Mucosa of descending colon (tissue), 3 donors: ENCODE data around the gene SRSF4. TPM values are rescaled to one million over a fixed set of nuclear protein-coding genes. Genes with fewer than 3 reads are reported as not detected.
A peak's percentile ranks its signal among the peaks of the same experiment; 100 is the strongest.

ENCODE experiments used
- ATAC-seq: fragments of 200-7000 bp; cut with Tn5 transposase; one replicate; pipeline ENCODE4 v1.9.1; 2020; ENCODE audit warnings: mild to moderate bottlenecking, moderate library complexity
- DNase-seq, 3 donors: peaks; one replicate each; pipeline ENCODE4 v3.0.0-alpha.2; 2020
- H3K36me3 ChIP-seq: fragments of 200-600 bp; one replicate; pipeline ENCODE4 v1.8.0; 2021; ENCODE audit warnings: low read depth, mild to moderate bottlenecking
- H3K4me1 ChIP-seq: fragments of 200-600 bp; one replicate; pipeline ENCODE4 v1.8.0; 2021; ENCODE audit warnings: low read depth, mild to moderate bottlenecking
- H3K4me3 ChIP-seq: fragments of 200-600 bp; one replicate; pipeline ENCODE4 v1.8.0; 2021; ENCODE audit warnings: mild to moderate bottlenecking
- H3K9me3 ChIP-seq: fragments of 200-600 bp; one replicate; pipeline ENCODE4 v1.8.0; 2021; ENCODE audit warnings: mild to moderate bottlenecking
- intact Hi-C, 2 donors: fragments of 100-400 bp; cut with DNase I in 1 of 2; cut with micrococcal nuclease in 1 of 2; formaldehyde crosslinking; loops; one replicate each; pipeline versions ENCODE4 v1.11.0 to v1.11.1; 2022; cut with DNase I, micrococcal nuclease
- long read RNA-seq, 2 donors: library from polyadenylated mRNA; unstranded; transcript quantifications; one replicate each; pipeline ENCODE4 v2.0.0, GENCODE V29; 2019 to 2021
- total RNA-seq, 3 donors: library from RNA; stranded (reverse); fragmentation: NEBNext Ultra II Directional in 2 of 3; extraction: Animal tissue kit (Norgen Biotek cat#: 25700) in 2 of 3; gene quantifications; one replicate each; pipeline versions ENCODE4 v1.2.1 to v1.2.4, GENCODE V29; 2021 to 2023
- TF ChIP-seq, protein P1 (sequence below): fragments of 200-600 bp; IDR thresholded peaks from one replicate; pipeline ENCODE4 v1.8.0; 2022; ENCODE audit warnings: antibody characterized with exemption, mild to moderate bottlenecking
- donor health status: DM: no; HTN: no; CAD: no; lungs with moderate emphysema.
- donor health status: DM: no; HTN: no; CAD: no.
- donor health status: DM: no; HTN: yes; CAD: no.

Gene SRSF4
- total RNA-seq = 100 to 1,000 TPM in 1 of 3 donors, 10 to 100 TPM in 2; 63.7 to 140 (median 75.2) TPM
- long read RNA-seq, donor 1, transcript SRSF4-202 (5 exons, 1,264 nt) = minor isoform, 12 of 356 reads
- long read RNA-seq, donor 1, transcript SRSF4-201 (6 exons, 2,387 nt) = major isoform, 311 of 356 reads
- long read RNA-seq, donor 1, partial matches to known transcripts = 6 of 356 reads
- long read RNA-seq, donor 1, other reads (novel, unspliced or antisense) = 27 of 356 reads
- long read RNA-seq, donor 2, transcript SRSF4-201 (6 exons, 2,387 nt) = major isoform, 48 of 55 reads
- long read RNA-seq, donor 2, partial matches to known transcripts = 0 of 55 reads
- long read RNA-seq, donor 2, other reads (novel, unspliced or antisense) = 4 of 55 reads

DNA sequence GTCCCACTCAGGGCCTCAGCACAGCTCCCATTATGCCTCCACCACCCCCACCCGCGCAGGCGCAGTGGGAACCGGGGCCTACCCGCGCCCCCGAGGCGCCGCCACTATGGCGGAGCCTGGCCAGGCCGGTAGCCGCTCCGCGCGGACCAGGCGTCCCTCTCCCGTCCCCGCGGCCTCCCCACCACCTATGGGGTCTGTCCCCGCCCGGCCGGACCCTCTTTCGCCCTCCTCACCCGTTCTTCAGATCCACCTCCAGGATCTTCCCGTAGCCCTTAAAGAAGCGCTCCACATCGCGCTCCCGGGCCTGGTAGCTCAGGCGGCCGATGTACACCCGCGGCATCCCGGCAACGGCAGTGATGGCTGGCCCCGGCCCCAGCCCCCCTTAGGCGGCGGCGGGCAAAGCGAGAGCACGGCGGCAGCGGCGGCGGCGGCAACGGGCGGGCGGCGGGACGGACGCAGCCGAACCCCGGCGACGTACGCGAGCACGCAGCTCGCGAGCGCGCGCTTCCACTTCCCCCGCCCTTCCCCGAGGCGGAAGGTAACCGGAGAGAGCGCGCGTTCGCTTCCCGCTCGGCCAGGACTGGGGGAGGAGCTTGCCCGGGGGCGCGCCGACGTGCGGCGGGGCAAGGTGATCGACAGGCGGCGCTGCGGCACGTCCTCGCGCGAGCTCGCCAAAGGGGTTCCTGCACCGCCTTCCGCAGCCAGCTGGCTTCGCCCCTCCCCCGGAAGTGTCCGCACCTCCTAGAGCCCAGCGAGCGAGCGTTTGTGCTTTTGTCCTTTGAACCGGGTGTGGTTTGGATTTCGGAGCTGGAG lies at the start of gene SRSF4:
Gene SRSF4 (minus strand): TSS at position 488 of the 813 bp plus-strand sequence. CDS start 148 bp downstream, at position 340.
- peak; percentile 99 to 100 (median 100) for DNase-seq
- ATAC-seq = peak; percentile 95
- H3K36me3 ChIP-seq = peaks cover 5% of the 10 kb centered on the region
- H3K4me1 ChIP-seq = peaks cover 43% of the 10 kb centered on the region
- H3K4me3 ChIP-seq = peak within 1 kb of the TSS; percentile 94
- intact Hi-C loops = no loop called here
- TF ChIP-seq, protein P1, sequence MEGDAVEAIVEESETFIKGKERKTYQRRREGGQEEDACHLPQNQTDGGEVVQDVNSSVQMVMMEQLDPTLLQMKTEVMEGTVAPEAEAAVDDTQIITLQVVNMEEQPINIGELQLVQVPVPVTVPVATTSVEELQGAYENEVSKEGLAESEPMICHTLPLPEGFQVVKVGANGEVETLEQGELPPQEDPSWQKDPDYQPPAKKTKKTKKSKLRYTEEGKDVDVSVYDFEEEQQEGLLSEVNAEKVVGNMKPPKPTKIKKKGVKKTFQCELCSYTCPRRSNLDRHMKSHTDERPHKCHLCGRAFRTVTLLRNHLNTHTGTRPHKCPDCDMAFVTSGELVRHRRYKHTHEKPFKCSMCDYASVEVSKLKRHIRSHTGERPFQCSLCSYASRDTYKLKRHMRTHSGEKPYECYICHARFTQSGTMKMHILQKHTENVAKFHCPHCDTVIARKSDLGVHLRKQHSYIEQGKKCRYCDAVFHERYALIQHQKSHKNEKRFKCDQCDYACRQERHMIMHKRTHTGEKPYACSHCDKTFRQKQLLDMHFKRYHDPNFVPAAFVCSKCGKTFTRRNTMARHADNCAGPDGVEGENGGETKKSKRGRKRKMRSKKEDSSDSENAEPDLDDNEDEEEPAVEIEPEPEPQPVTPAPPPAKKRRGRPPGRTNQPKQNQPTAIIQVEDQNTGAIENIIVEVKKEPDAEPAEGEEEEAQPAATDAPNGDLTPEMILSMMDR = peak; percentile 90
- no peaks in the 10 kb centered on the region for H3K9me3 ChIP-seq

DNA sequence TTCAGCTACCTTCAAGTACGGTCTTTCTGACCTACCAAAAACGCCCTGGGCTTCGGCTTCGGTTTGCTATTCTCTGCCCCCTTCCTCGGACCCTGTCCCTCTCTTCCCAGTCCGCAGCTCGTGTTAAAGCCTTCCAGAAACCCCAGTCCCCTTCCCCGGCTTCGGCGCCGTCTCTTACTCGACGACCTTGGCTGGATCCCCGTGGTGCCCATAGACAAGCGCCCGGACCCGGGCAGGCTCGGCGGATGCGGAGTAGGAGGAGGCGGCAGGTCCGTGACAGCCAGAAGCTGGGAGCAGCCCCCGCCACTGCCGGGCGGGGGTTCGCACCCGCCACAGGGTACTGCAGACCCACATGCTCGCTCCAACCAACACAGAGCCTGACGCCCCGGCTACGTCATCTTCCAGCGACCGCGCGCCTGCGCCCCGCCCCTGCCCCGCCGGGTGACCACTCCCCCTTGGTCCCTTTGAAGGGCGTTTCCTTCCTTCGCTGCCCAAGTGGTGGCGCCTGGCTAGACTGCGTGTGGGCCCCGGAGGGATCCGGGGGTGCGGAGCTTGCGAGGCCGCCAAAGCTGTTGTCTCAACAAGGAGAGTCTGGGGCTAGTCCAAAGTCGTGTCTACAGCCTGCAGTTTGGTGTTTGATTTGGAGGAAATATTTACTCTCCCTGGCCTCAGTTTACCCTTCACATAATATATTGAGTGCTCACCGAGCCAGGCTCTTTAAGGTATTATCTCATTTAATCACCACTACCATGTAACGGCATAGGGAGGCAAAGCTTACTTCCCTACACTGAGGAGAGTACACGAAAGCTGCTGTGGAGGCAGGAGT lies 49.1 kb upstream of the SRSF4 start, which contains the start of gene MECR:
Gene MECR (minus strand): TSS at position 382 of the 826 bp plus-strand sequence. CDS start 28 bp downstream, at position 354.
- Histone ChIP-seq H3K9me3 (no peaks in the 10 kb centered on the region), H3K4me1 (peaks cover 8% of the 10 kb centered on the region), H3K36me3 (no peaks in the 10 kb centered on the region), H3K4me3 (peak within 1 kb of the TSS; percentile 45)
- DNase-seq (peak; percentile 94 to 97 (median 96)), ATAC-seq (peak; percentile 100)
- intact Hi-C loops = loop anchor here (10.0 kb wide), 2 partner anchors 614 to 1484 kb away; no protein-coding TSS in a partner anchor
- TF ChIP-seq, protein P1 = no peak

DNA sequence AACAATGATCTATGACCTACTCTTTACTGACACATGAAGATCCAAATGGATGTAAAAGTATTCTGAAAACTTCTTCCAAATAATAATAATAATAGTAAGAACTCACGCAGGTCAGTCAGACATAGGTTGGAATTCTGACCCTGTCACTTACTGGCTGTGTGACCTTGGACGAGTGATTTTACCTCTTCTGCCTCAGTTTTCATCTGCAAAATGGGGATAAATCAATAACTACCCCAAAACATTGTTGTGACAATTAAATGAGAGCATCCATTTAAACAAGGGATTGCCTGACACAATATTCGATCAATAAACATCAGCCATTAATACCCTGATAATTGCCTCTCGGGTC lies 48.5 kb upstream of the SRSF4 start:
- peaks cover 8% of the 10 kb centered on the region for H3K4me1 ChIP-seq
- intact Hi-C loops = loop anchor here (10.0 kb wide), 2 partner anchors 615 to 1485 kb away; no protein-coding TSS in a partner anchor
- TF ChIP-seq, protein P1 = no peak
- H3K9me3 ChIP-seq = no peaks in the 10 kb centered on the region
- H3K36me3 ChIP-seq = no peaks in the 10 kb centered on the region
- peak overlapping the region; percentile 45 for H3K4me3 ChIP-seq
- DNase-seq (no peak), ATAC-seq (no peak)

DNA sequence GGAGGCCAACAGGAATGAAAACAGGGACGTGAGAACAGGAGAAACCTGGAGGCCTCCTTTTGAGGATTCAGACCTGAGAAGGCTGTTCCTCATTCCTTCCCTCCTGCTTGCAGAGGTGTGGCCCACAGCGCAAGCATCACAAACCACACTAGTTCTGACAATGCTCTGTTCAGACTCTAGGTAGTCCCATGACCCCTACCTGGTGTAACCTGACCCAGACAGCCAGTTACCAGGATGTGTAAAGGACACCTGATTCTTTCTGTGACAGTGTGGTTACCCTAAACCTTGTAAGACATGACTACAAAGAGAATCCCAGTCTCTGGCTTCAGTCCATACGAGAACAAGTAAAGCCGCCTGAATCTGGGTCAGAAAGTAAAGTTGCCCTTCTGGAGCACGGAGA lies 45.8 kb upstream of the SRSF4 start:
- no peak overlapping the region for H3K4me3 ChIP-seq
- DNase-seq (no peak), ATAC-seq (no peak)
- intact Hi-C loops = no loop called here
- TF ChIP-seq, protein P1 = no peak
- H3K4me1 ChIP-seq = peaks cover 8% of the 10 kb centered on the region
- H3K36me3 ChIP-seq = no peaks in the 10 kb centered on the region
- no peaks in the 10 kb centered on the region for H3K9me3 ChIP-seq

DNA sequence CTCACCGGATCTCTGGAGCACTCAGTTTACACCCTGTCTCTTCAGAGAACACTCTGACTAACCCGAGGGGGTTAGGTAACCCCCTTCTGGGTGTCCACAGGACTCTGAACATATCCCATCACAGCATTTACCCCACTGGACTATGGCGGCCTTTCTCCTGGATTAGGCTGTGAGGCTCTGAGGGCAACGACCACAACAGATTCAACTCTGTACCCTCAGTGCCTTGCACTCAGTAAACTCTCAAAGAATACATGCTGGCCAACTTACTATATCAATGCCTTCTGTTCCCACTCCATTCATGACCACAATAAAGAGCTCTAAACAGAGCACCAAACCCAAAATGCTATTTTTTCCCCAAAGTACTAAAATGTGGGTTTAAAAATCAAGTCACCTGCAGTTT lies 43.7 kb upstream of the SRSF4 start:
- Histone ChIP-seq H3K9me3 (no peaks in the 10 kb centered on the region), H3K4me1 (peaks cover 6% of the 10 kb centered on the region), H3K4me3 (no peak overlapping the region), H3K36me3 (no peaks in the 10 kb centered on the region)
- ATAC-seq = no peak
- no peak for DNase-seq
- intact Hi-C loops = no loop called here
- TF ChIP-seq, protein P1 = no peak
